Measurements from ENCODE around the gene CD44.

The CD44 gene

GRCh38 chr11:35237351-35237750 is 98.4 kb downstream of the CD44 start:
- no peak for DNase-seq

GRCh38 chr11:35237860-35238715 is 99.1 kb downstream of the CD44 start:
- DNase-seq, result peak in 26 of 56 donors; percentile 1 to 44 (median 14)

GRCh38 chr11:35238882-35239281 is 99.9 kb downstream of the CD44 start:
- DNase-seq, result no peak

GRCh38 chr11:35239471-35240075 is 100.6 kb downstream of the CD44 start:
- DNase-seq, result no peak

- no peak for DNase-seq
Measured at GRCh38 chr11:35241083-35241482, 102.1 kb downstream of the CD44 start.

GRCh38 chr11:35241531-35241930 is 102.6 kb downstream of the CD44 start:
- DNase-seq, result no peak

- no peak for DNase-seq
Measured at GRCh38 chr11:35242412-35243242, 103.7 kb downstream of the CD44 start.

GRCh38 chr11:35243774-35244173 is 104.8 kb downstream of the CD44 start:
- no peak for DNase-seq

GRCh38 chr11:35245056-35245455 is 106.1 kb downstream of the CD44 start:
- no peak for DNase-seq

- no peak for DNase-seq
Measured at GRCh38 chr11:35245786-35246185, 106.8 kb downstream of the CD44 start.

GRCh38 chr11:35246745-35247144 is 107.8 kb downstream of the CD44 start:
- DNase-seq, result no peak

- DNase-seq, result no peak
Measured at GRCh38 chr11:35247428-35247827, 108.5 kb downstream of the CD44 start.

- no peak for DNase-seq
Measured at GRCh38 chr11:35247863-35248262, 108.9 kb downstream of the CD44 start.

GRCh38 chr11:35248558-35249323 is 109.8 kb downstream of the CD44 start:
- no peak for DNase-seq

GRCh38 chr11:35250192-35250591 is 111.2 kb downstream of the CD44 start:
- DNase-seq, result no peak

GRCh38 chr11:35250621-35251020 is 111.7 kb downstream of the CD44 start:
- DNase-seq, result no peak

- no peak for DNase-seq
Measured at GRCh38 chr11:35253237-35253636, 114.3 kb downstream of the CD44 start.

- no peak for DNase-seq
Measured at GRCh38 chr11:35255514-35255913, 116.5 kb downstream of the CD44 start.

GRCh38 chr11:35256296-35256695 is 117.3 kb downstream of the CD44 start:
- DNase-seq, result no peak

- no peak for DNase-seq
Measured at GRCh38 chr11:35257281-35257680, 118.3 kb downstream of the CD44 start.

GRCh38 chr11:35259529-35259928 is 120.6 kb downstream of the CD44 start:
- DNase-seq, result no peak

Measured in nucleus accumbens (tissue), 56 donors.